GM12865 (cell line): Measurements from ENCODE around the gene SMARCA4.
A peak's percentile ranks its signal among the peaks of the same experiment; 100 is the strongest.
"Not testable (repeated sequence)": the region's sequence is repeated elsewhere in the genome, so short reads cannot be mapped to it uniquely, and the experiment has no call there.

Experiments used
- DNase-seq: peaks from one replicate; pipeline ENCODE4 v3.0.0; 2010; ENCODE audit warnings: low read depth
- H3K4me3 ChIP-seq: 2 replicates; pipeline ENCODE4 v1.5.1; 2011; ENCODE audit warnings: mild to moderate bottlenecking, low read depth, low read length, control low read depth
- TF ChIP-seq, protein P1 (sequence below): IDR thresholded peaks from 2 replicates; pipeline ENCODE4 v1.5.1; 2011; ENCODE audit warnings: low read length, control low read depth, low read depth, inconsistent platforms; ENCODE audit not compliant: insufficient read depth; ENCODE audit errors: missing control alignments

Gene SMARCA4

GRCh38 chr19:11087870-11088505 is 127.2 kb downstream of the SMARCA4 start:
- TF ChIP-seq, protein P1, sequence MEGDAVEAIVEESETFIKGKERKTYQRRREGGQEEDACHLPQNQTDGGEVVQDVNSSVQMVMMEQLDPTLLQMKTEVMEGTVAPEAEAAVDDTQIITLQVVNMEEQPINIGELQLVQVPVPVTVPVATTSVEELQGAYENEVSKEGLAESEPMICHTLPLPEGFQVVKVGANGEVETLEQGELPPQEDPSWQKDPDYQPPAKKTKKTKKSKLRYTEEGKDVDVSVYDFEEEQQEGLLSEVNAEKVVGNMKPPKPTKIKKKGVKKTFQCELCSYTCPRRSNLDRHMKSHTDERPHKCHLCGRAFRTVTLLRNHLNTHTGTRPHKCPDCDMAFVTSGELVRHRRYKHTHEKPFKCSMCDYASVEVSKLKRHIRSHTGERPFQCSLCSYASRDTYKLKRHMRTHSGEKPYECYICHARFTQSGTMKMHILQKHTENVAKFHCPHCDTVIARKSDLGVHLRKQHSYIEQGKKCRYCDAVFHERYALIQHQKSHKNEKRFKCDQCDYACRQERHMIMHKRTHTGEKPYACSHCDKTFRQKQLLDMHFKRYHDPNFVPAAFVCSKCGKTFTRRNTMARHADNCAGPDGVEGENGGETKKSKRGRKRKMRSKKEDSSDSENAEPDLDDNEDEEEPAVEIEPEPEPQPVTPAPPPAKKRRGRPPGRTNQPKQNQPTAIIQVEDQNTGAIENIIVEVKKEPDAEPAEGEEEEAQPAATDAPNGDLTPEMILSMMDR: no peak
- DNase-seq: no peak
- H3K4me3 ChIP-seq: no peak overlapping the region

GRCh38 chr19:11088506-11089253 is 127.8 kb downstream of the SMARCA4 start:
- H3K4me3 ChIP-seq: peak overlapping the region; percentile 98
- peak; percentile 33 for DNase-seq
- TF ChIP-seq, protein P1: no peak

GRCh38 chr19:11089254-11090013 is 128.6 kb downstream of the SMARCA4 start, which contains the start of gene LDLR:
LDLR (plus strand) TSS chr19:11089463; CDS start chr19:11089549, 86 bp downstream.
- peak within 1 kb of the TSS; percentile 98 for H3K4me3 ChIP-seq
- DNase-seq: peak; percentile 94
- TF ChIP-seq, protein P1: no peak

DNA sequence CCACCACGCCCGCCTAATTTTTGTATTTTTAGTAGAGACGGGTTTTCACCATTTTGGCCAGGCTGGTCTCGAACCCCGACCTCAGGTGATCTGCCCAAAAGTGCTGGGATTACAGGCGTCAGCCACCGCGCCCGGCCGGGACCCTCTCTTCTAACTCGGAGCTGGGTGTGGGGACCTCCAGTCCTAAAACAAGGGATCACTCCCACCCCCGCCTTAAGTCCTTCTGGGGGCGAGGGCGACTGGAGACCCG is 129.1 kb downstream of the SMARCA4 start:
- H3K4me3 ChIP-seq: peak overlapping the region; percentile 98
- not testable (repeated sequence) for DNase-seq

DNA sequence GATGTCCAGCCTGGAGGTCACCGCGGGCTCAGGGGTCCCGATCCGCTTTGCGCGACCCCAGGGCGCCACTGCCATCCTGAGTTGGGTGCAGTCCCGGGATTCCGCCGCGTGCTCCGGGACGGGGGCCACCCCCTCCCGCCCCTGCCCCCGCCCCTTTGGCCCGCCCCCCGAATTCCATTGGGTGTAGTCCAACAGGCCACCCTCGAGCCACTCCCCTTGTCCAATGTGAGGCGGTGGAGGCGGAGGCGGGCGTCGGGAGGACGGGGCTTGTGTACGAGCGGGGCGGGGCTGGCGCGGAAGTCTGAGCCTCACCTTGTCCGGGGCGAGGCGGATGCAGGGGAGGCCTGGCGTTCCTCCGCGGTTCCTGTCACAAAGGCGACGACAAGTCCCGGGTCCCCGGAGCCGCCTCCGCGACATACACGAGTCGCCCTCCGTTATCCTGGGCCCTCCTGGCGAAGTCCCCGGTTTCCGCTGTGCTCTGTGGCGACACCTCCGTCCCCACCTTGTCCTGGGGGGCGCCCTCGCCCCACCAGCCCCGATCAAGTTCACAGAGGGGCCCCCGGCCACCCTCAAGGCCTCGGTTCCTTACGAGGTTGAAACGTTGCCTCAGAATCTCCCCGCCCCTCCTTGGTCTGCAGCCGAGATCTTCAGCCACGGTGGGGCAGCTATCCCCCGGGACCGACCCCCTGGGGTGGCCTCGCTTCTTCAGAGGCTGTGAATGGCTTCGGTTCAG is 129.6 kb downstream of the SMARCA4 start:
- peak overlapping the region; percentile 98 for H3K4me3 ChIP-seq
- TF ChIP-seq, protein P1: peak; percentile 14
- peak; percentile 99 for DNase-seq

GRCh38 chr19:11090997-11091702 is 130.3 kb downstream of the SMARCA4 start:
- peak overlapping the region; percentile 77 for H3K4me3 ChIP-seq
- no peak for DNase-seq
- TF ChIP-seq, protein P1: no peak
